Stimulated activated CD8-positive, alpha-beta memory T cell treated with anti-CD3 and anti-CD28 coated beads, Interleukin-12 subunit alpha, Interleukin-12 subunit beta, amount 100 ng/mL, for 1 hour (primary cell): ENCODE measurements around the gene SNTA1.
A peak's percentile ranks its signal among the peaks of the same experiment; 100 is the strongest.
"Not testable (repeated sequence)": the region's sequence is repeated elsewhere in the genome, so short reads cannot be mapped to it uniquely, and the experiment has no call there.

Source experiments
- DNase-seq: peaks from one replicate; pipeline ENCODE4 v3.0.0-alpha.2; 2020; ENCODE audit warnings: low read depth

Gene SNTA1

DNA sequence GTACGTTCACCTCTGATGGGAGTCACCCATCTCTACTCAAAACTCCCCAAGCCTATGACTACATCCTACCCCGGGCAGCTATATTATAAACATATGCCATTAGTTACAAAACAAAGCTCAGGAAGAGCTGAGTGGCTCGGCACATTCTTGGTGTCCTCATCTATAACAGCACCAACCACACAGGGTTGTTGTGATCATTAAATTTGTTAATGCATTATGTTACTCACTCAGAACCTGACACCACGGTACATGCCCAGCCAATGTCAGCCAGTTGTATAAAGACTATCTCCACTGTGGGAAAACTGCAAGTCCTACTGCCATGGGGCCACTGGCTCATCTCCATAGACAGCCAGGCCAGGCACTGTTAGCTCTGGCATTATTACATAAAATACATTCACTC is 50.0 kb downstream of the SNTA1 start:
- no peak for DNase-seq

DNA sequence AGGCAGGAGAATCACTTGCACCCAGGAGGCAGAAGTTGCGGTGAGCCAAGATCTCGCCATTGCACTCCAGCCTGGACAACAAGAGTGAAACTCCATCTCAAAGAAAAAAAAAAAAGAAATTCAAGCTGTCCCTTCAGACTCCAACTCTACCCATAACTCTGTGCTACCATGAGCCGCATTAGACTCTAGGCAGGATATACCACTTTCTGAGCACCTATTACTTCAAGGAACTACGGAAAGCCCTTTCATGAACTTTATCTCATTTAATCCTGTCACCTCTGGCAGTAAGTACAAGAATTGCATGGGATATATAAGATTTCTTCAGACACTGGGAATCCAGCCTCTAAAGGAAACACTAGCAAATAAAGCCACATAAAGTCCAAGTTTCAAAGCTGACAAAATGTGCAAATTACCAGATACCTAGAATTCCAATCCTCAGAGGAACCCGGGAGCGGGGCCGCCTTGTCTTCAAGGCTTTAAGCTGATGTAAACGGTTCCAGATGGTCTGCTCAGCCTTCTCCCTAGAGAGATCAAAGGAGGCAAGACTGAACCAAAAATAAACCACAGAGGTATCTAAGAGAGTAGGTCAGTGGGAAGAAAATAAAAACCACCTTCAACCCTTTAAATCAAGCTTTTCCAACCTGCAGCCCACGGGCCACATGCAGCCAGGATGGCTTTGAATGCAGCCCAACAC is 51.7 kb downstream of the SNTA1 start:
- no peak for DNase-seq

DNA sequence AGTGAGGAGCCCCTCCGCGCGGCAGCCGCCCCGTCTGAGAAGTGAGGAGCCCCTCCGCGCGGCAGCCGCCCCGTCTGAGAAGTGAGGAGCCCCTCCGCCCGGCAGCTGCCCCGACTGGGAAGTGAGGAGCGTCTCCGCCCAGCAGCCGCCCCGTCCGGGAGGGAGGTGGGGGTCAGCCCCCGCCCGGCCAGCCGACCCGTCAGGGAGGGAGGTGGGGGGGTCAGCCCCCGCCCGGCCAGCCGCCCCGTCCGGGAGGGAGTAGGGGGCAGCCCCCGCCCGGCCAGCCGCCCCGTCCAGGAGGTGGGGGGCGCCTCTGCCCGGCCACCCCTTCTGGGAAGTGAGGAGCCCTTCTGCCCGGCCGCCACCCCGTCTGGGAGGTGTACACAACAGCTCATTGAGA is 54.2 kb downstream of the SNTA1 start:
- DNase-seq: not testable (repeated sequence)

DNA sequence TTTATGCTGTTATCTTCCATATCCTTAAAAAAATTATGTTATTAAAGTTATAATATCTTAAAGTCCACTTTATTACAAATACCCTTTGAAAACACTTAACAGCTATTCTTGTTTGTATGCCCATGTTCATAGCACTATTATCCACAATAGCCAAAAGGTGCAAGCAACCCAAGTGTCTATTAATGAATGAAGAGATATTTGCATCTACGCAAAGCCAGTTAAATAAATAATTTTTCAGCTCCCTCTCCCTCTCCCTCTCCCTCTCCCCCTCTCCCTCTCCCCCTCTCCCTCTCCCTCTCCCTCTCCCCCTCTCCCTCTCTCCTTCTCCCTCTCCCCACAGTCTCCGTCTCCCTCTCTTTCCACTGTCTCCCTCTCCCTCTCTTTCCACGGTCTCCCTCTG is 55.3 kb downstream of the SNTA1 start:
- no peak for DNase-seq

DNA sequence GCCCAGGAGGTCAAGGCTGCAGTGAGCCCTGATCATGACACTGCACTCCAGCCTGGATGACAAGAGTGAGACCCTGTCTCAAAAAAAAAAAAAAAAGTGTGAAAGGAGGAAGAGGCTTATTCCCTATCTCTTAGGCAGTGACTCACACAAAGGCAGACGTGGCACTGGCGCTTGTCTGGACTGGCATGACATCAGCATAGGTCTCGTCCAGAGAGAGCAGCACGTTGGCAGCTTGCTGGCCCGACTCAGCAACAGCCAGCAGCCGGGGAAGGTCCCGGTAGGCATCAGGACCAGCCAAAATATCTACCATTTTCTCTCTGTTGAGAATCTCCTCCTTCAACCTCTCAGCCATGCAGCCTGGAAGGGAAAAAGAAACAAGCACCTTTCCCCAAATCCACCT is 56.4 kb downstream of the SNTA1 start:
- no peak for DNase-seq

DNA sequence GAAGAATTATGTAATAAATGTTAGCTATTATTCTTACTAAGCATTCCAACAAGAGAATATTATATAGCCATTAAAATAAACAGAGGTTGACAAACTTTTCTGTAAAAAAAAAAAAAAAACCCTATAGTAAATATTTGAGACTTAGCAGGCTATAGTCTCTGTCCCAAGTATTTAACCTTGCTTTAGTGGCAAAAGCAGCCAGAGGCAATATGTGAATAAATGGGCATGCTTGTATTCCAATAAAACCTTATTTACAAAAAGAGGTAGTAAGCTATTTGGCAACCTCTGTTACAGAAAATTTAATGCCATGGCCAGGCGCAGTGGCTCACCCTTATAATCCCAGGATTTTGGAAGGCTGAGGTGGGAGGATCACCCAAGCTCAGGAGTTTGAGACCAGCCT is 56.9 kb downstream of the SNTA1 start:
- DNase-seq: no peak

DNA sequence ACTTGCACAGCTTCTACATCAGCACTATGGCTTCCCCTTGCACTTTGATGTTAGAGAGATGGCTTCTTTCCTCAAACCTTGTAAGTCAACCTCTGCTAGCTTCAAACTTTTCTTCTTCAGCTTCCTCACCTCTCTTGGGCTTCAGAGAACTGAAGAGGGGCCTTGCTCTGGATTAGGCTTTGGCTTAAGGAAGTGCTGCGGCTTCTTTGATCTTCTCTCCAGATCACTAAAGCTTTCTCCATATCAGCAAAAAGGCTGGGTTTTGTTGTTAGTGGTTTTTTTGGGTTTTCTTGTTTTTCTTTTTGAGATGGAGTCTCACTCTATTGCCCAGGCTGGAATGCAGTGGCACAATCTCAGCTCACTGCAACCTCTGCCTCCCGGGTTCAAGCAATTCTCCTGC is 66.2 kb downstream of the SNTA1 start:
- DNase-seq: no peak

DNA sequence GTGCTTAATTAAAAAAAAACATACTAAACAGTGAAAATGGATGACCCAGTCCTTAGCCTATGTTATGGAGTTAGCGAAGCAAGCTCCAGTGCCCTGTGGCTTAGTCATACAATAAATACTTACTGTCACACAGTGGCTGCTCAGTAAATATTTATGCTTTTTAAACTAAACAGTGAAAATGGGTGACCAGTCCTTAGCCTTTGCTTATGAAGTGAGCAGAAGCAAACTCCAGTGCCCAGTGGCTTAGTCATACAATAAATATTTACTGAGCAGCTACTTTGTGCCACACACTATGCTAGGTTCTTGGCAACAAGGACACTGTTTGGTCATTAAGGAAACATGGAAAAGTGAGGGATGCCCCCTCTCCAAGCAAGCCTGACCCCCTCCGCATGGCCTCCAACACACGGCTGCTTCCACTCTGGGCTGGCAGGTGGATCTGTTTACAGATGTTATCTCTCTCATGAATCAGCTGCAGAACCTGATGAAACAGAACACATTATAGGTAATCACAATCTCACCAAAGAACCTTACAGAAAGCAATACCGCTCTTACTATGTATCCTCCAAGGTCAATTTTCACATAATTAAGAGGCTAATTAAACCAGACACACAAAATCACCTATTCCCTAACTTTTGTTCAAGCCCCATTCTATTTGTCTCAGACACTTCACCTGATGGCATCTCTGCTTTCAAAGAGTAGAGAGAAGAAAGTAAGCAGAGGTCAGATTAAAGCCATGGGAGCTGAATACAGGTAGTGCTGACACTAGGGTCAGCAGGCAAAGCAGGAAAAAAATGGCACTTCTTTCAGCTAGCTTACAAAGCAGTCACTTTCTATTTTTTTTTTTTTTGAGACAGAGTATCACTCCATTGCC is 69.6 kb downstream of the SNTA1 start:
- DNase-seq: no peak

DNA sequence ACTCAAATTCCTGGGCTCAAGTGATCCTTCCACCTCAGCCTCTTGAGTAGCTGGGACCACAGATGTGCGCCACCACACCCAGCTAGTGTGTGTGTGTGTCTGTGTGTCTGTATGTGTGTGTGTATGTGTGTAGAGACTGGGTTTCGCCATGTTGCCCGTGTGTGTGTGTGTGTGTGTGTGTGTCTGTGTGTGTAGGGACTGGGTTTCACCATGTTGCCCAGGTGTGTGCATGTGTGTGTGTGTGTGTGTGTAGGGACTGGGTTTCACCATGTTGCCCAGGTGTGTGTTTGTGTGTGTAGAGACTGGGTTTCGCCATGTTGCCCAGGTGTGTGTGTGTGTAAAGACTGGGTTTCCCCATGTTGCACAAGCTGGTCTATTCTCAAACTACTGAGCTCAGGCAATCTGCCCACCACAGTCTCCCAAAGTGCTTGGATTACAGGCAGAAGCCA is 70.5 kb downstream of the SNTA1 start:
- no peak for DNase-seq

DNA sequence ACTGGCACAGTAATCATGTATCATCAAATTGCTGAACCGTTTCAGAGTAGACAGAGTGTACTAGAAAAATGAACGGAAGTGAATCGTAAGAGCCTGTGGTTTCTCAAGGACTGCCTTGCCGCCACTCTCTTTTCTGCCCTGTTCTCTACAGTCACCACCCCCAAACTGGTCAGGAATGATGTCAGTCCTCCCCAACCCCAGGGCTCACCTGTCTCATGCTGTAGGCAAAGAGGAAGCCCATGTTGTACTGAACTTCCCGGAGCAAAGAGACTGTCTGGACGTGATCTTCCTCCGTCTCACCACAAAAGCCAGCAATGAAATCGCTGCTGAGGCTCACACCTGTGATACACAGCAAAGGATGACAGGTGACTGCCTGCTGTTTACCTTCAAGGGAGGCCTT is 73.3 kb downstream of the SNTA1 start:
- DNase-seq: peak; percentile 18

DNA sequence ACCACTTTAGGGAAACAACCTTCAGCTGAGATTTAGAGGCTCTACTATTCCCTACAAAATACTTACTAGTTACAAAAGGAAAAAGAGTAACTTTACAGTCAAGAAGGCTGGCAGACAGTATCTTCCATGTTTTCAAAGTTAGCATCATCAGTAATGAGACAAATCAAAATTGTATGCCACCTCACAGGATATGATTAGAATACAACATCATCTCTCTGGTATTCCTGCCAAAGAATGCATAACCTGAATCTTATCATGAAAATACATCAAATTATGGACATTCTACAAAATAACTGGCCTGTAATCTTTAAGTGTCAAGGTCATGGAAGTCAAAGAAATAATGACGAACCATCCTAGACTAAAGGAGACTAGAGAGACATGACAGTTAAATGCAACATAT is 80.7 kb downstream of the SNTA1 start:
- DNase-seq: no peak

DNA sequence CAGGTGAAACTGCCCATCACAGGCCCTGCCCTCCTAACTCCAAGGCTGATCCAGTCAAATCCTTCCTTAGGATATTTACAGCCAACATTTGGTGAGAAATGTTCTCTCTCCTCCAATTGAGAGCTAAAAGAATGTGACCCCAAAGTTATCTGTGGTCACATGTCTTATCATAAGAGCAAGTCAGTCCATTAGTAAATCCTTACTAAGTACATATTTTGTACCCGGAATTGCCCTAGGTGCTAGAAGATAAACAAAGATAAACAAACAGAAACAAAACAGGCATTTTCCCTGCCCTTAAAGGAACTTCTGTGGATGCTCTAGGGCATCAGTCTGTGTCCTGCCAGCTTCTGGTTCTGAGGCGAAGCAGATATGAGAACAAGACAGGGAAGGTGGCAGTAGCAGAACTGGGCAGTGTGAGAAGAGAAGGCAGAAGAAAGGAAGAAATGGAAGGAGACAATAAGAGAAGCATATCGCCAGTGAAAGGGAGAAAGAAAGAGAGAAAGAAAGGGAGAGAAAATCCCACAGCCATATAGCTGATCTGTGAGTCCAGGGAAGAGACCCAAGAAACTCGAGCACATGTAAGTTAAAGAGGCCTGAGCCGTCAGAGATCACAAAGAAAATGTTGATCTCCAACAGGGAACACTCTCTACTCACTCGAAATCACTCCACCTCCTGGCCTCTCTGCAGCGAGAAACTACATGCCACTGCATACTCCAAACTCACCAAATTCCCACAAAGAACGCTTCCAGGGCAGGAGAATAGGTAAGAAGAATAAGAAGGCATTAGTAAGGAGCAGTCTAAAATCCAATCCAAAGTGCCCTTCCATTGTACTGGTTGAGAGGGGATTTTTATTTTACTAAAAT is 83.9 kb downstream of the SNTA1 start:
- DNase-seq: no peak
